Erythroblast (primary cell): Measurements from ENCODE around the gene CCR6.

ENCODE experiments used
- GATA1 ChIP-seq: IDR thresholded peaks from 2 replicates; pipeline ENCODE4 v1.6.1; 2011; ENCODE audit warnings: low read depth, mild to moderate bottlenecking, control low read depth, low read length, moderate library complexity
- POLR2A ChIP-seq: IDR thresholded peaks from 2 replicates; pipeline ENCODE4 v1.6.1; 2011; ENCODE audit warnings: mild to moderate bottlenecking, low read length

GRCh38 chr6:167094436-167094819, 28.5 kb upstream of the CCR6 start:
- TF ChIP-seq POLR2A (no peak), GATA1 (no peak)
